HepG2 (cell line): ENCODE results near the gene CDH13. TPM values are rescaled to one million over a fixed set of nuclear protein-coding genes. Genes with fewer than 3 reads are reported as not detected.

Experiments used
- ATAC-seq: fragments of 200-7000 bp; cut with Tn5 transposase; 3 replicates; pipeline ENCODE4 v1.9.1; 2020; ENCODE audit warnings: mild to moderate bottlenecking, moderate library complexity
- BruUV-seq: library from RNA; stranded (reverse); fragments of 400-500 nt; replicated peaks from 2 replicates; lab custom pipeline; 2021; lab: Mats Ljungman, UMichigan
- CTCF ChIA-PET: fragments of 300-600 bp; formaldehyde crosslinking; extraction: SDS; loops from one replicate; lab custom pipeline; 2021; ENCODE audit warnings: low total read pairs, inconsistent platforms, low intra/inter-chr PET ratio; lab: Yijun Ruan, JAX
- POLR2A ChIA-PET: fragments of 350-600 bp; sonication (Branson Sonifier 250); formaldehyde crosslinking; loops from one replicate; lab custom pipeline; 2020; ENCODE audit warnings: antibody characterized with exemption, inconsistent platforms; lab: Yijun Ruan, JAX
- DNase-seq: peaks from one replicate; pipeline ENCODE4 v3.0.0-alpha.2; 2015; ENCODE audit warnings: low spot score
- FAIRE-seq: peaks from 3 replicates; lab custom pipeline; 2011; peaks lifted over from hg19 to GRCh38; lab: Jason Lieb, UNC
- H2AFZ ChIP-seq: one replicate; pipeline ENCODE4 v1.6.1; 2011; ENCODE audit warnings: low read length, inconsistent platforms
- H3K27ac ChIP-seq: fragments of 300-600 bp; 3 replicates; pipeline ENCODE4 v1.8.0; 2011; ENCODE audit warnings: mixed run types, mild to moderate bottlenecking, mixed read lengths, low read length, inconsistent platforms; ENCODE audit not compliant: insufficient read depth; ENCODE audit errors: extremely low read length
- H3K27me3 ChIP-seq, 2 experiments: fragments of 200-600 bp in 1 of 2; 2 replicates in 1 of 2; 3 replicates in 1 of 2; pipeline versions ENCODE4 v1.6.0 to v1.8.0; 2011; ENCODE audit warnings: low read length in 2 of 2, mild to moderate bottlenecking in 2 of 2, moderate library complexity in 2 of 2, inconsistent platforms in 1 of 2; ENCODE audit not compliant: insufficient read depth in 2 of 2, control insufficient read depth in 1 of 2
- H3K36me3 ChIP-seq, 2 experiments: fragments of 200-600 bp in 1 of 2; replicated peaks in 1 of 2; 2 replicates in 1 of 2; 3 replicates in 1 of 2; pipeline versions ENCODE4 v1.5.1 to v1.8.0; 2011; ENCODE audit warnings: low read length in 2 of 2, inconsistent platforms in 1 of 2; ENCODE audit not compliant: insufficient read depth in 2 of 2, control insufficient read depth in 1 of 2
- H3K4me1 ChIP-seq: 2 replicates; pipeline ENCODE4 v1.5.1; 2012; ENCODE audit warnings: low read length, inconsistent platforms; ENCODE audit not compliant: insufficient read depth
- H3K4me2 ChIP-seq: 2 replicates; pipeline ENCODE4 v1.6.0; 2011; ENCODE audit warnings: low read depth, low read length, inconsistent platforms
- H3K4me3 ChIP-seq, 3 experiments: fragments of 200-600 bp in 1 of 3; sonication (generic), shearing (Covaris generic) in 1 of 3; replicated peaks in 1 of 3; 2 replicates each; pipeline ENCODE4 v1.5.1; 2011 to 2016; ENCODE audit warnings: low read length in 3 of 3, inconsistent platforms in 2 of 3, low read depth in 2 of 3, mild to moderate bottlenecking in 2 of 3, control low read depth in 1 of 3, mixed read lengths in 1 of 3; ENCODE audit not compliant: insufficient read depth in 1 of 3
- H3K79me2 ChIP-seq: one replicate; pipeline ENCODE4 v1.6.1; 2011; ENCODE audit warnings: low read length, inconsistent platforms; ENCODE audit not compliant: insufficient read depth
- H3K9ac ChIP-seq: 2 replicates; pipeline ENCODE4 v1.6.0; 2011; ENCODE audit warnings: mild to moderate bottlenecking, low read depth, low read length, inconsistent platforms; ENCODE audit not compliant: insufficient read depth
- H3K9me3 ChIP-seq: 2 replicates; pipeline ENCODE4 v1.5.1; 2012; ENCODE audit warnings: mild to moderate bottlenecking, low read length
- H4K20me1 ChIP-seq: 2 replicates; pipeline ENCODE4 v1.6.0; 2011; ENCODE audit warnings: inconsistent platforms, mild to moderate bottlenecking, low read length, moderate library complexity; ENCODE audit not compliant: insufficient read depth
- ARID2 ChIP-seq: sonication (generic); formaldehyde crosslinking; IDR thresholded peaks from 2 replicates; pipeline ENCODE4 v1.8.1; 2022; ENCODE audit warnings: mild to moderate bottlenecking, missing genetic modification reagents, borderline replicate concordance
- ATRX ChIP-seq: sonication (generic); formaldehyde crosslinking; IDR thresholded peaks from 2 replicates; pipeline ENCODE4 v1.4.0; 2020; ENCODE audit warnings: missing genetic modification reagents, borderline replicate concordance
- DMTF1 ChIP-seq: sonication (generic); formaldehyde crosslinking; IDR thresholded peaks from 2 replicates; pipeline ENCODE4 v1.4.0; 2020; ENCODE audit warnings: mild to moderate bottlenecking, missing genetic modification reagents
- E2F5 ChIP-seq: sonication (generic); formaldehyde crosslinking; conservative IDR thresholded peaks from 2 replicates; pipeline ENCODE4 v1.4.0; 2020; ENCODE audit warnings: missing genetic modification reagents
- FOXK1 ChIP-seq: sonication (generic); formaldehyde crosslinking; IDR thresholded peaks from 2 replicates; pipeline ENCODE4 v1.4.0; 2020; ENCODE audit warnings: low read depth, missing genetic modification reagents, borderline replicate concordance
- PBX3 ChIP-seq: sonication (generic); formaldehyde crosslinking; IDR thresholded peaks from 2 replicates; pipeline ENCODE4 v1.8.1; 2023; ENCODE audit warnings: missing genetic modification reagents, inconsistent platforms, borderline replicate concordance
- PRPF4 ChIP-seq: fragments of 200-400 bp; formaldehyde crosslinking; IDR thresholded peaks from 2 replicates; pipeline ENCODE4 v1.6.1; 2016; ENCODE audit warnings: low read length, low read depth; ENCODE audit not compliant: poor library complexity, severe bottlenecking
- RARA ChIP-seq: IDR thresholded peaks from 2 replicates; pipeline ENCODE4 v1.6.1; 2016; ENCODE audit warnings: missing genetic modification reagents, missing compliant biosample characterization
- SMYD3 ChIP-seq: sonication (generic); formaldehyde crosslinking; IDR thresholded peaks from 2 replicates; pipeline ENCODE4 v1.8.1; 2023; ENCODE audit warnings: mild to moderate bottlenecking, missing genetic modification reagents
- SNAI1 ChIP-seq: sonication (generic); formaldehyde crosslinking; IDR thresholded peaks from 2 replicates; pipeline ENCODE4 v1.5.0; 2020; ENCODE audit warnings: mild to moderate bottlenecking, missing genetic modification reagents, borderline replicate concordance
- THAP8 ChIP-seq: sonication (generic); formaldehyde crosslinking; IDR thresholded peaks from 2 replicates; pipeline ENCODE4 v1.5.1; 2020; ENCODE audit warnings: missing genetic modification reagents, mild to moderate bottlenecking, borderline replicate concordance
- THYN1 ChIP-seq: sonication (generic); formaldehyde crosslinking; IDR thresholded peaks from 2 replicates; pipeline ENCODE4 v1.8.1; 2023; ENCODE audit warnings: low read depth, mild to moderate bottlenecking, moderate library complexity, missing genetic modification reagents, borderline replicate concordance
- ZBTB2 ChIP-seq: sonication (generic); formaldehyde crosslinking; IDR thresholded peaks from 2 replicates; pipeline ENCODE4 v1.8.0; 2022; ENCODE audit warnings: low read depth, missing genetic modification reagents
- ZBTB7A ChIP-seq: sonication (generic); formaldehyde crosslinking; IDR thresholded peaks from 2 replicates; pipeline ENCODE4 v1.8.0; 2022; ENCODE audit warnings: mild to moderate bottlenecking, missing genetic modification reagents
- ZNF136 ChIP-seq: sonication (generic); formaldehyde crosslinking; IDR thresholded peaks from 2 replicates; pipeline ENCODE4 v1.8.1; 2022; ENCODE audit warnings: low read depth, mild to moderate bottlenecking, moderate library complexity, missing genetic modification reagents
- ZNF598 ChIP-seq: sonication (generic); formaldehyde crosslinking; IDR thresholded peaks from 2 replicates; pipeline ENCODE4 v1.5.1; 2020; ENCODE audit warnings: mild to moderate bottlenecking, missing genetic modification reagents, borderline replicate concordance
- ZNF737 ChIP-seq: sonication (generic); formaldehyde crosslinking; IDR thresholded peaks from 2 replicates; pipeline ENCODE4 v1.5.0; 2020; ENCODE audit warnings: missing genetic modification reagents, mild to moderate bottlenecking, borderline replicate concordance
- ZSCAN21 ChIP-seq: sonication (generic); formaldehyde crosslinking; IDR thresholded peaks from 2 replicates; pipeline ENCODE4 v1.8.0; 2022; ENCODE audit warnings: mild to moderate bottlenecking, missing genetic modification reagents, moderate library complexity, borderline replicate concordance
- WGBS: methylation state at CpG from one replicate; pipeline ENCODE4 v1.1.6; 2017; ENCODE audit warnings: low lambda C conversion rate; 5-methylcytosine and 5-hydroxymethylcytosine counted together
- in situ Hi-C: cut with HindIII; loops from 2 replicates; pipeline ENCODE4 v1.10.0; 2017; ENCODE audit warnings: low pct_unique_long_range_greater_than_20kb; ENCODE audit not compliant: extremely low pct_ligation_motif_present
- intact Hi-C: fragments of 100-400 bp; cut with micrococcal nuclease; formaldehyde crosslinking; loops from one replicate; pipeline ENCODE4 v1.10.0; 2022; ENCODE audit not compliant: unreplicated experiment
- polyA plus RNA-seq, 8 experiments: library from polyadenylated mRNA; depleted of rRNA in 3 of 8; stranded (reverse) in 7 of 8; unstranded in 1 of 8; fragments of >200 nt; fragmentation: Illumina TruSeq in 4 of 8; extraction: Trizol in 4 of 8; gene quantifications; 2 replicates each; pipeline versions ENCODE4 v1.2.1 to v1.2.3, GENCODE V29; 2011 to 2016; ENCODE audit warnings: low read depth in 4 of 8, missing spikeins in 1 of 8, mixed read lengths in 1 of 8; ENCODE audit not compliant: insufficient read depth in 1 of 8
- total RNA-seq, 5 experiments: library from RNA; depleted of rRNA; stranded (reverse); fragments of >200 nt; fragmentation: Illumina TruSeq; extraction: Trizol; gene quantifications; 2 replicates each; pipeline ENCODE4 v1.2.3, GENCODE V29; 2016; ENCODE audit warnings: low read depth in 1 of 5

Gene CDH13
- total and polyA plus RNA-seq, 2 of the 13 experiments (the other 11 are each of a cell fraction or from before 2014, with no cell fraction given): not detected

- no peak overlapping the region for H2AFZ ChIP-seq
- TF ChIP-seq DMTF1 (CRISPR knock-in tag): no peak
- TF ChIP-seq ATRX (CRISPR knock-in tag): no peak
- TF ChIP-seq PBX3: no peak
- no peak for TF ChIP-seq ARID2 (CRISPR knock-in tag)
- no peak for TF ChIP-seq FOXK1 (CRISPR knock-in tag)
- no peak for TF ChIP-seq THYN1 (CRISPR knock-in tag)
- no peak for TF ChIP-seq ZNF737 (CRISPR knock-in tag)
- no peak for TF ChIP-seq THAP8 (CRISPR knock-in tag)
- TF ChIP-seq ZSCAN21: no peak
- TF ChIP-seq E2F5: no peak
- no peak for TF ChIP-seq ZNF598 (CRISPR knock-in tag)
- TF ChIP-seq ZNF136 (CRISPR knock-in tag): no peak
- no peak for TF ChIP-seq ZBTB2 (CRISPR knock-in tag)
- no peak for TF ChIP-seq SMYD3 (CRISPR knock-in tag)
- no peak for TF ChIP-seq ZBTB7A (CRISPR knock-in tag)
- TF ChIP-seq RARA (CRISPR knock-in tag): no peak
- TF ChIP-seq SNAI1 (CRISPR knock-in tag): no peak
- TF ChIP-seq PRPF4: no peak
- TF ChIP-seq, all 625 proteins: peak for 0
- ChIA-PET CTCF (no interaction called here), POLR2A (no interaction called here)
- BruUV-seq: no TSS peak
- Histone ChIP-seq H3K4me3 (no peak overlapping the region), H3K27me3 (peaks cover 0 to 3% of the 10 kb centered on the region in 2 experiments; a peak in 1 of 5 replicates), H3K9ac (no peak overlapping the region), H3K4me2 (no peak overlapping the region), H4K20me1 (no peaks in the 10 kb centered on the region), H3K9me3 (no peaks in the 10 kb centered on the region), H3K4me1 (no peaks in the 10 kb centered on the region), H3K79me2 (no peaks in the 10 kb centered on the region), H3K36me3 (no peaks in the 10 kb centered on the region), H3K27ac (no peak overlapping the region)
- in situ Hi-C loops (no loop called here), intact Hi-C loops (no loop called here)
- no peak for ATAC-seq
- FAIRE-seq: no peak
- WGBS: 11% methylated on average over 4 of the region's 4 CpGs
- DNase-seq: no peak
These were observed 646.1 kb downstream of the CDH13 start for GRCh38 chr16:83272843-83273242.
